ENCODE data around the gene PACSIN2. TPM values are rescaled to one million over a fixed set of nuclear protein-coding genes. Genes with fewer than 3 reads are reported as not detected.
A peak's percentile ranks its signal among the peaks of the same experiment; 100 is the strongest.

Gene PACSIN2
- total and polyA plus RNA-seq, 2 experiments from 2014 or later: 23.5 to 57.3 TPM

DNA sequence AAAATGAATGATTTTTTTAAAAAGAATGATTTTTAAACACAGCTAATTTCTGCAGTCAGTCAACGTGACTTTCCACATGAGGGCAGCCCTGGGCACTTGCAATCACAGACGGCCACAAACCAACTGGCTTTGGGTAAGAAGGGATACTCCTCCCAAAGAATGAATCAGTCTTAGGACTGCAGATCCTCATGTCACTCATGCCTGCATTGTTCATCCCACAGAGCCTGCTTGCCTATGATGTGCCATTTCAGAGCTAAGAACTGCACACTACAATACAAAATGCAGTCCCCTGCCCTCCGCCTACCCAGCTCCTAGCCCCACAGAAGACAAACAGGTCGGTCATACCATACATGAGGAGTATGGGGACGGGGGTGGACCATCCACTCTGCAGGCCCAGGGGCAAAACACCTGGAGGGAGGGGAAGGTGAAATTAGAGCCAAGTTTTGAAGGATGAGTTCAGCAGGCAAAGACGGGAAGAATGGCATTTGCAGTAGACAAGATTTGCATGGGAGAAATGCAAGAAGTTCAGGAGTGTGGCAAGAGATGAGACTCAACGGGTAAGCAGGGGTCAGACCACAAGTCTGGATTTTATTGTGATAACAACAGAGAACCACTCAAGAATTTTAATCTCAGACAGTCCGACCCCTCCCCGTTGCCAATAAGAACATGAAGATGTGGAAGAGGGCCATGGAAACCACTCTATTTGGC is 24.7 kb downstream of the PACSIN2 start:
- Mint-ChIP-seq H3K4me1 (peaks cover 40% of the 10 kb centered on the region), H3K27me3 (ENCODE audit: insufficient read depth, low read depth, poor library complexity) (peaks cover 2% of the 10 kb centered on the region), H3K27ac (no peak overlapping the region), H3K9me3 (no peaks in the 10 kb centered on the region), H3K36me3 (ENCODE audit: low read depth) (peaks cover 8% of the 10 kb centered on the region; the same call in 2 of the 3 replicates), H3K4me3 (no peak overlapping the region)
- Histone ChIP-seq H4K20me1 (replicated peaks; ENCODE audit: insufficient read depth) (peaks cover 50% of the 10 kb centered on the region), H3K27ac (ENCODE audit: low read depth) (peak overlapping the region; percentile 84; the same call in 1 of the 2 replicates), H3F3A (replicated peaks; ENCODE audit: low read depth) (peaks cover 7% of the 10 kb centered on the region; the same call in 1 of the 2 replicates), H3K4me2 (no peak overlapping the region), H3K79me2 (replicated peaks; ENCODE audit: insufficient read depth) (peaks cover 100% of the 10 kb centered on the region), H2AFZ (no peak overlapping the region), H3K27me3 (ENCODE audit: insufficient read depth) (no peaks in the 10 kb centered on the region), H3K4me1 (ENCODE audit: insufficient read depth) (peaks cover 32% of the 10 kb centered on the region), H3K4me3 (no peak overlapping the region), H3K36me3 (ENCODE audit: insufficient read depth) (no peaks in the 10 kb centered on the region), H3K9me2 (ENCODE audit: insufficient read depth) (no peaks in the 10 kb centered on the region)
- DNase-seq (ENCODE audit: low spot score): peak; percentile 51
- TF ChIP-seq, protein P1, sequence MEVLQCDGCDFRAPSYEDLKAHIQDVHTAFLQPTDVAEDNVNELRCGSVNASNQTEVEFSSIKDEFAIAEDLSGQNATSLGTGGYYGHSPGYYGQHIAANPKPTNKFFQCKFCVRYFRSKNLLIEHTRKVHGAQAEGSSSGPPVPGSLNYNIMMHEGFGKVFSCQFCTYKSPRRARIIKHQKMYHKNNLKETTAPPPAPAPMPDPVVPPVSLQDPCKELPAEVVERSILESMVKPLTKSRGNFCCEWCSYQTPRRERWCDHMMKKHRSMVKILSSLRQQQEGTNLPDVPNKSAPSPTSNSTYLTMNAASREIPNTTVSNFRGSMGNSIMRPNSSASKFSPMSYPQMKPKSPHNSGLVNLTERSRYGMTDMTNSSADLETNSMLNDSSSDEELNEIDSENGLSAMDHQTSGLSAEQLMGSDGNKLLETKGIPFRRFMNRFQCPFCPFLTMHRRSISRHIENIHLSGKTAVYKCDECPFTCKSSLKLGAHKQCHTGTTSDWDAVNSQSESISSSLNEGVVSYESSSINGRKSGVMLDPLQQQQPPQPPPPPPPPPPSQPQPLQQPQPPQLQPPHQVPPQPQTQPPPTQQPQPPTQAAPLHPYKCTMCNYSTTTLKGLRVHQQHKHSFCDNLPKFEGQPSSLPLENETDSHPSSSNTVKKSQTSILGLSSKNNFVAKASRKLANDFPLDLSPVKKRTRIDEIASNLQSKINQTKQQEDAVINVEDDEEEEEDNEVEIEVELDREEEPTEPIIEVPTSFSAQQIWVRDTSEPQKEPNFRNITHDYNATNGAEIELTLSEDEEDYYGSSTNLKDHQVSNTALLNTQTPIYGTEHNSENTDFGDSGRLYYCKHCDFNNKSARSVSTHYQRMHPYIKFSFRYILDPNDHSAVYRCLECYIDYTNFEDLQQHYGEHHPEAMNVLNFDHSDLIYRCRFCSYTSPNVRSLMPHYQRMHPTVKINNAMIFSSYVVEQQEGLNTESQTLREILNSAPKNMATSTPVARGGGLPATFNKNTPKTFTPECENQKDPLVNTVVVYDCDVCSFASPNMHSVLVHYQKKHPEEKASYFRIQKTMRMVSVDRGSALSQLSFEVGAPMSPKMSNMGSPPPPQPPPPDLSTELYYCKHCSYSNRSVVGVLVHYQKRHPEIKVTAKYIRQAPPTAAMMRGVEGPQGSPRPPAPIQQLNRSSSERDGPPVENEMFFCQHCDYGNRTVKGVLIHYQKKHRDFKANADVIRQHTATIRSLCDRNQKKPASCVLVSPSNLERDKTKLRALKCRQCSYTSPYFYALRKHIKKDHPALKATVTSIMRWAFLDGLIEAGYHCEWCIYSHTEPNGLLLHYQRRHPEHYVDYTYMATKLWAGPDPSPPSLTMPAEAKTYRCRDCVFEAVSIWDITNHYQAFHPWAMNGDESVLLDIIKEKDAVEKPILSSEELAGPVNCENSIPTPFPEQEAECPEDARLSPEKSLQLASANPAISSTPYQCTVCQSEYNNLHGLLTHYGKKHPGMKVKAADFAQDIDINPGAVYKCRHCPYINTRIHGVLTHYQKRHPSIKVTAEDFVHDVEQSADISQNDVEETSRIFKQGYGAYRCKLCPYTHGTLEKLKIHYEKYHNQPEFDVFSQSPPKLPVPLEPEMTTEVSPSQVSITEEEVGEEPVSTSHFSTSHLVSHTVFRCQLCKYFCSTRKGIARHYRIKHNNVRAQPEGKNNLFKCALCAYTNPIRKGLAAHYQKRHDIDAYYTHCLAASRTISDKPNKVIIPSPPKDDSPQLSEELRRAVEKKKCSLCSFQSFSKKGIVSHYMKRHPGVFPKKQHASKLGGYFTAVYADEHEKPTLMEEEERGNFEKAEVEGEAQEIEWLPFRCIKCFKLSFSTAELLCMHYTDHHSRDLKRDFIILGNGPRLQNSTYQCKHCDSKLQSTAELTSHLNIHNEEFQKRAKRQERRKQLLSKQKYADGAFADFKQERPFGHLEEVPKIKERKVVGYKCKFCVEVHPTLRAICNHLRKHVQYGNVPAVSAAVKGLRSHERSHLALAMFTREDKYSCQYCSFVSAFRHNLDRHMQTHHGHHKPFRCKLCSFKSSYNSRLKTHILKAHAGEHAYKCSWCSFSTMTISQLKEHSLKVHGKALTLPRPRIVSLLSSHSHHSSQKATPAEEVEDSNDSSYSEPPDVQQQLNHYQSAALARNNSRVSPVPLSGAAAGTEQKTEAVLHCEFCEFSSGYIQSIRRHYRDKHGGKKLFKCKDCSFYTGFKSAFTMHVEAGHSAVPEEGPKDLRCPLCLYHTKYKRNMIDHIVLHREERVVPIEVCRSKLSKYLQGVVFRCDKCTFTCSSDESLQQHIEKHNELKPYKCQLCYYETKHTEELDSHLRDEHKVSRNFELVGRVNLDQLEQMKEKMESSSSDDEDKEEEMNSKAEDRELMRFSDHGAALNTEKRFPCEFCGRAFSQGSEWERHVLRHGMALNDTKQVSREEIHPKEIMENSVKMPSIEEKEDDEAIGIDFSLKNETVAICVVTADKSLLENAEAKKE (CRISPR knock-in tag; IDR thresholded peaks at IDR 0.05): no peak
- TF ChIP-seq ZNF114 (CRISPR knock-in tag; IDR thresholded peaks at IDR 0.05): no peak
- TF ChIP-seq CREB1 (CRISPR knock-in tag; IDR thresholded peaks at IDR 0.05; ENCODE audit: low read depth): no peak
- TF ChIP-seq JUNB (IDR thresholded peaks at IDR 0.05; ENCODE audit: unreplicated experiment): no peak
- TF ChIP-seq NANOG (IDR thresholded peaks at IDR 0.05; ENCODE audit: borderline replicate concordance): no peak
- TF ChIP-seq EZH2 (IDR thresholded peaks at IDR 0.05; ENCODE audit: low read depth, unreplicated experiment): no peak
- TF ChIP-seq, protein P2, sequence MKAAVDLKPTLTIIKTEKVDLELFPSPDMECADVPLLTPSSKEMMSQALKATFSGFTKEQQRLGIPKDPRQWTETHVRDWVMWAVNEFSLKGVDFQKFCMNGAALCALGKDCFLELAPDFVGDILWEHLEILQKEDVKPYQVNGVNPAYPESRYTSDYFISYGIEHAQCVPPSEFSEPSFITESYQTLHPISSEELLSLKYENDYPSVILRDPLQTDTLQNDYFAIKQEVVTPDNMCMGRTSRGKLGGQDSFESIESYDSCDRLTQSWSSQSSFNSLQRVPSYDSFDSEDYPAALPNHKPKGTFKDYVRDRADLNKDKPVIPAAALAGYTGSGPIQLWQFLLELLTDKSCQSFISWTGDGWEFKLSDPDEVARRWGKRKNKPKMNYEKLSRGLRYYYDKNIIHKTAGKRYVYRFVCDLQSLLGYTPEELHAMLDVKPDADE (IDR thresholded peaks at IDR 0.05): no peak
- TF ChIP-seq, protein P3, sequence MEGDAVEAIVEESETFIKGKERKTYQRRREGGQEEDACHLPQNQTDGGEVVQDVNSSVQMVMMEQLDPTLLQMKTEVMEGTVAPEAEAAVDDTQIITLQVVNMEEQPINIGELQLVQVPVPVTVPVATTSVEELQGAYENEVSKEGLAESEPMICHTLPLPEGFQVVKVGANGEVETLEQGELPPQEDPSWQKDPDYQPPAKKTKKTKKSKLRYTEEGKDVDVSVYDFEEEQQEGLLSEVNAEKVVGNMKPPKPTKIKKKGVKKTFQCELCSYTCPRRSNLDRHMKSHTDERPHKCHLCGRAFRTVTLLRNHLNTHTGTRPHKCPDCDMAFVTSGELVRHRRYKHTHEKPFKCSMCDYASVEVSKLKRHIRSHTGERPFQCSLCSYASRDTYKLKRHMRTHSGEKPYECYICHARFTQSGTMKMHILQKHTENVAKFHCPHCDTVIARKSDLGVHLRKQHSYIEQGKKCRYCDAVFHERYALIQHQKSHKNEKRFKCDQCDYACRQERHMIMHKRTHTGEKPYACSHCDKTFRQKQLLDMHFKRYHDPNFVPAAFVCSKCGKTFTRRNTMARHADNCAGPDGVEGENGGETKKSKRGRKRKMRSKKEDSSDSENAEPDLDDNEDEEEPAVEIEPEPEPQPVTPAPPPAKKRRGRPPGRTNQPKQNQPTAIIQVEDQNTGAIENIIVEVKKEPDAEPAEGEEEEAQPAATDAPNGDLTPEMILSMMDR (conservative IDR thresholded peaks at IDR 0.05; ENCODE audit: low read depth in 2 of 2): peak in 1 of 2 experiments; percentile 42; a peak in 2 of 4 replicates
- peak; percentile 43 for ATAC-seq

Data from GM23338 (cell line).